Skin epidermis (tissue), 12 donors: ENCODE data around the gene TMEM114.

ENCODE experiments used
- H3K27ac ChIP-seq, 21 experiments: fragments of 200-600 bp; sonication (generic) in 11 of 21; one replicate each; pipeline ENCODE4 v1.5.0; 2020; ENCODE audit warnings: mild to moderate bottlenecking in 3 of 21, inconsistent platforms in 2 of 21, moderate library complexity in 2 of 21
- H3K4me3 ChIP-seq, 7 experiments: fragments of 200-600 bp; sonication (generic) in 2 of 7; one replicate each; pipeline ENCODE4 v1.5.0; 2020; ENCODE audit warnings: inconsistent platforms in 2 of 7, mild to moderate bottlenecking in 2 of 7, moderate library complexity in 1 of 7

The TMEM114 gene

DNA sequence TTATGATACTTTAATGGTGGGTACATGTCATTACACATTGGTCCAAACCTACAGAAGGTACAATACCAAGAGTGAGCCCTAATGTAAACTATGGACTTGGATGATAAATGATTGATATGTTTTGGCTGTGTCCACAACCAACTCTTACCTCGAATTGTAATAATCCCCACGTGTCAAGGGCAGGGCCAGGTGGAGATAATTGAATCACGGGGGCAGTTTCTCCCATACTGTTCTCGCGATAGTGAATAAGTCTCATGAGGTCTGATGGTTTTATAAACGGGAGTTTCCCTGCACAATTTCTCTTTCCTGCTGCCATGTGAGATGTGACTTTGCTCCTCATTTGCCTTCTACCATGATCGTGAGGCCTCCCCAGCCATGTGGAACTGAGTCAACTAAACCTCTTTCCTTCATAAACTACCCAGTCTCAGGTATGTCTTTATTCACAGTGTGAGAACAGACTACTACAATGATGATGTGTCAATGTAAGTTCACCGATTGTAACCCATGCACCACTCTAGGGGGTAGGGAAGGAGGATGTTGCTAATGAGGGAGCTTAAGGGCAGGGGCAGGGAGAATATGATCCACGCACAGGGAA, 24.2 kb upstream of the TMEM114 start:
- Histone ChIP-seq H3K4me3 (no peak overlapping the region), H3K27ac (no peak overlapping the region)

DNA sequence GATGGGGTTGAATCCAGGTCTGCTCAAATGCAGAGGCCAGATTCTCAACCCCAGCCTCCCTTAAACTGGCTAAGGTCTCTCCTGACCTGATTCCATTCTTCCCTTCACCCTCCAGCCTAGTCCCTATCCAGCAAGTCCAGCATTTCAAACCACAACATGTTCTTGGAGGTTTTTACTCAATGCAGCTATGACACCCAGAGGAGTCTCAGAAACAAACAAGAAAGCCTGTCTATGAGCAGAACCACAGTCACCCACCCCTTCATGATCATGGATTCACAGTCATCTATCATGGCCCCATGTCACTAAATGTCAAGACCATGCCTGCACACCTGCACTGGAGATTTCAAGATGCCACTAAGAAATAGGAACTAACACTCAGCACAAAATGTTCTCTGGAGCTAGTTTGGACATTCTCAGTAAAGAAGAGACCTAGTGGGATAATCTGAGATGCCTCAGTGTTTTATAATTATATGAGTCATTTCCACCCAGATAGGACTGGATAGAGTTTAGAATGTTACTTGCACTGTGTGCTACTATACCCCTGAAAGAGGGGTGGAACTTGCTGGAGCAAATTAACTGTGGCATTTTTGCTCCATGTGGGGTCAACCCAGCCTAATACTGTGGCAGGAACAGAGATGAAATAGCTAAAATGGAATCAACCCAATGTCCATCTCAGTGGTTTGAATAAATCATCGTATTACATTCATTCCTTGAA, 21.7 kb upstream of the TMEM114 start:
- no peak overlapping the region for H3K4me3 ChIP-seq
- no peak overlapping the region for H3K27ac ChIP-seq

DNA sequence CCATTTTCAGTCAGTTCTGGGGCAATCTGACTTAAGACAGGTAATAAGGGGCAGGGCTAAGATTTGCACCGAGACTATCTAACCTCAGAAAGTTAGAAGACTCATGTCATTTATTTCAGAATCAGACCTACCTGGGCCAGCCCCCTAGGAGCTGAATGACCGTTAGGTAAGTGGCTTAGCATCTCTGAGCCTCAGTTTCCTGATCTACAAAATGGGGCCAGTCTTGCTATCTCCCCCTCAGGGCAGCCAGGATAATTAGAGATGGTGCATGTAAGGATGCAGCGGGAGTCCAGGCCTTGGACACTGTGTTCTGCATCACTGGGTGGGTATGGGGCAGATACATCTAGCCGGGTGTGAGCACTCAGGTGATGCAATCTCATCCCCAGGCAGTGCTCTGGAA, 20.8 kb upstream of the TMEM114 start:
- Histone ChIP-seq H3K4me3 (no peak overlapping the region), H3K27ac (no peak overlapping the region)

DNA sequence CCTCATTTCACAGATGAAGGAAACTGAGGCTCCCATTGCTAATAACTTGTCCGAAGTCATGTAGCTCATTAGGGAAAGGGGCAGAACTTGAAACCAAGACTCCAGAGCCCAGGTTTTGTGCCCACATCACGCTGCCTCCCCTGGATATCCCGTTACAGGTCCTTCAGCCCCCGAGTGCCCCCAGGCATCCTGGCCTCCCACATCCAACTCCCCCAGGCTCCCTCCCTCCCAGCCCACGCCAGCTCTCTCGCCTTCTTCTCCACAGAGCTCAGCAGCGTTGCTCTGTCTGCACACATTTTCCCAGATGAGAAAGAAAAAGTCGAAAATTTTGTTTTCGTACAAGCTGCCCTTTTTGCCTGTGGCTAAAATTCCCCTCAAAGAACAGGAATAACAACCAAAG, 16.9 kb upstream of the TMEM114 start:
- Histone ChIP-seq H3K27ac (no peak overlapping the region), H3K4me3 (no peak overlapping the region)

DNA sequence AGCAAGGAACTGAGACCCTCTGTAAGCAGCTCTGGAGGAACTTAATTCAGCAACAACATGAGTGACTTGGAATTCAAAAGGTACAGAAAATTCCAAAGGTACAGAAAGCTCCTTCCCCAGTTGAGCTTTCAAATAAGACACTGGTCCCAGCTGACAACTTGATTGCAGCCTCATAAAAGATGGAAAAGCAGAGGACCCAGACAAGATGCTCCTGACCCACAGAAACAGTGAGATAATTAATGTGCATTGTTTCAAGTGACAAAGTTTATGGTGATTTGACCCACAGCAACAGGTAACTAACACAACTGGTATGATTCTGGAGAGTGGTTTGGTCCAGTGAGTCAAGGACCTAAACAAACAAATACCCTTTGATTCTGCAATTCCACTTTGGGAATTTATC, 15.2 kb upstream of the TMEM114 start:
- Histone ChIP-seq H3K4me3 (no peak overlapping the region), H3K27ac (no peak overlapping the region)

DNA sequence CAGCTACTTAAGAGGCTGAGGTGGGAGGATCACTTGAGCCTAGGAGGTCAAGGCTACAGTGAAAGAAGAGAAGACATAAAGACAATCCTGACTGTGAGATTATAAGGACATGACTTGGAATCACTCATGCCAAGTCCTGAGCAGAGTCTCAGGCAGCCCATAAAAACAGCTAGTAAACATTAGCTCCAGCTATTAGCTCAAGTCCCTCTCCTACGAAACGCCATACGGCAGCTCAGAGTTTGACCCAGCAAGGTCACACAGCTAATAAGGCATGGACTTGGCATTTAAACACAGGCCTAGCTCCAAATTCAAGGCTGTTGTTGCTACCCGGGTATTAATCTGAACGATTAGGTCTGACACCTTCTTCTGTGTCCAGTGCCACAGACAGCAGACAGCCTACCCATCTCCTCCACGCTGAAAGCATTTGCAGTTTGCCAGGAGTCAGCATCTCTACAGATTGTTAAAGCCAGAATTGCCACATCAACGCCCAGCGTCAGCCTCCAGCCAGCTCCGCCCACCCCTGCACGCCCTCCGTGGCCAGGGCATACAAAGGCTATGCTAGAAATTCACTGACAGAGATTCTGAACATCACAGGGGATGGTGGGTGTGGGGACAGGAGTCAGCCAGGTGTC, 9.9 kb upstream of the TMEM114 start:
- H3K4me3 ChIP-seq, result no peak overlapping the region
- H3K27ac ChIP-seq, result no peak overlapping the region

DNA sequence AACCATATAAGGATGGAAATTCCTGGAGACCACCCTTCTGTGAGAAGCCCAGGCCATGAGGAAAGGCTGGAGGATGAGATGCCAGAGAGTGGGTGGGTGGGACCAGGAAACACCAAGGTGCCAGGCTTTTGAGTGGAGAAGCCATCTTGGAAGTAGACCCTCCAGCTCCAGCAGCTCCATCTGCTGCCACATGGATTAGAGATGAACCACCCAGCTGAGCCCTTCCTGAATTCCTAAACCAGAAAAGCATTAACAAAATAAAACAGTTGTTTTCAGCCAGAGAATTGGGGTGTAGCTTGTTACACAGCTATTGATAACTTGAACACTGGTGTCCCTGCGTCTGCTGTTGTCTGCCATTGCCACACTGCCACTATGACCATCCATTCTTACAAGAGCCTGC, 6.3 kb upstream of the TMEM114 start:
- H3K4me3 ChIP-seq, result no peak overlapping the region

DNA sequence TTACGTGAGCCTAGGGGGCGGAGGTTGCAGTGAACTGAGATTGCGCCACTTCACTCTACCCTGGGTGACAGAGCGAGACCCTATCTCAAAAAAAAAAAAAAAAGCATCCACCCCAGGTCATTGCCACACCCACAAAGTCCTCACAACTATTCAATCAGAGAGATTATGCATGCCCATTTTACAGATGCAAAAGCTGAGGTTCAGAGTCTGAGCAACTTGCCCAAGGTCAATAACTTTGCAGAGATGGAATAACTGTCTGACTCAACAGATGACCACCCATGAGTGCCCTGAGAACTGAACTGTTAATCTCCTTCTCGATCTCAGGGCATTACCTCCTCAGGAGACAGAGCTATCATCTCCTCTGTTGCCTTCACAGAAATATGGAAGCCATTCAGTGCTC, 5.5 kb upstream of the TMEM114 start:
- Histone ChIP-seq H3K4me3 (no peak overlapping the region), H3K27ac (no peak overlapping the region)

More for the DNA sequence above, 6.3 kb upstream of the TMEM114 start:
- H3K27ac ChIP-seq, result no peak overlapping the region

DNA sequence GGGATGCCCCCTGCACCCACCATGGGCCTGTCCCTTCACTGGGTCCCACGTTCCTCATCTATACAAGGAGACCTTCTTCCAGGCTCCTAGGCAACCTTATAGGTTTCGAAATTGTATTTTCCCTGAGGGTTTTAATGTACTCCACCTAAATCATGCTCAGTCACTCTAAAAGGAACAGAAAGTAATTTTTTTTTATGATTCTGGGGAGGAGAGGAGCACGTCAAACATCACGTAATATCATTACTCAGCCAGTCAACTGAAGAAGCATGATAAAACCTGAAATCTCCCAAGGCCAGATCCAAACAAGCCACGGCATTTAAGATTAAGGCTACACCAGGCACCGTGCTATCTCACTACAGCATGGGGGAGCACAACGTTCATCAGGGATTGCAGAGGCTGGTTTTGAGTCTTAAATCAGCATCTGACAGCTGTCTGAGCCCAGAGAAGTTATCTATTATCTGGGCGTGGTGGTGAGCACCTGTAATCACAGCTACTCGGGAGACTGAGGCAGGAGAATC, 3.9 kb upstream of the TMEM114 start:
- no peak overlapping the region for H3K27ac ChIP-seq
- H3K4me3 ChIP-seq, result no peak overlapping the region

DNA sequence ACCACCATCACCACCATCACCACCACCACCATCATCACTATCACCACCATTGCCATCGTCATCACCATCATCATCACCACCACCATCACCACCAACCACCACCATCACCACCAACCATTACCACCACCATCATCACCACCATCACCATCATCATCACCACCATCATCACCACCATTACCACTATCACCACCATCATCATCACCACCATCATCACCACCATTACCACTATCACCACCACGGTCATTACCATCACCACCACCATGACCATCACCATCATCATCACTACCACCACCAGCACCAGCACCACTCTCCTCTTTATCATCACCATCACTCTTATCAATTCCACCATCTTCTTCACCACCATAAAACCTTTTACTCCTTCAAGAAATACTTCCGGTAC, 1.1 kb upstream of the TMEM114 start:
- H3K27ac ChIP-seq, result no peak overlapping the region
- H3K4me3 ChIP-seq, result no peak overlapping the region

DNA sequence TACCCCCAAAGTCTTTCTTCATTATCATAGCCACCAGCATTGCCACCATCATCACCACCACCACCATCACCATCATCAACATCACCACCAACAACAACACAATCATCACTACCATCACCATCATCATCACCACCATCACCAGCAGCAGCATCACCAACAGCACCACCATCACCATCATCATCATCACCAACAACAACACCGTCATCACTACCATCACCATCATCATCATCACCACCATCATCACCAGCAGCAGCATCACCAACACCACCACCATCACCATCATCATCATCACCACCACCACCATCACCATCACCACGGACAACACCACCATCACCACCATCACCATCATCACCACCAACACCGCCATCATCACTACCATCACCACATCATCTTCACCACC, 500 bp upstream of the TMEM114 start:
- no peak overlapping the region for H3K27ac ChIP-seq

DNA sequence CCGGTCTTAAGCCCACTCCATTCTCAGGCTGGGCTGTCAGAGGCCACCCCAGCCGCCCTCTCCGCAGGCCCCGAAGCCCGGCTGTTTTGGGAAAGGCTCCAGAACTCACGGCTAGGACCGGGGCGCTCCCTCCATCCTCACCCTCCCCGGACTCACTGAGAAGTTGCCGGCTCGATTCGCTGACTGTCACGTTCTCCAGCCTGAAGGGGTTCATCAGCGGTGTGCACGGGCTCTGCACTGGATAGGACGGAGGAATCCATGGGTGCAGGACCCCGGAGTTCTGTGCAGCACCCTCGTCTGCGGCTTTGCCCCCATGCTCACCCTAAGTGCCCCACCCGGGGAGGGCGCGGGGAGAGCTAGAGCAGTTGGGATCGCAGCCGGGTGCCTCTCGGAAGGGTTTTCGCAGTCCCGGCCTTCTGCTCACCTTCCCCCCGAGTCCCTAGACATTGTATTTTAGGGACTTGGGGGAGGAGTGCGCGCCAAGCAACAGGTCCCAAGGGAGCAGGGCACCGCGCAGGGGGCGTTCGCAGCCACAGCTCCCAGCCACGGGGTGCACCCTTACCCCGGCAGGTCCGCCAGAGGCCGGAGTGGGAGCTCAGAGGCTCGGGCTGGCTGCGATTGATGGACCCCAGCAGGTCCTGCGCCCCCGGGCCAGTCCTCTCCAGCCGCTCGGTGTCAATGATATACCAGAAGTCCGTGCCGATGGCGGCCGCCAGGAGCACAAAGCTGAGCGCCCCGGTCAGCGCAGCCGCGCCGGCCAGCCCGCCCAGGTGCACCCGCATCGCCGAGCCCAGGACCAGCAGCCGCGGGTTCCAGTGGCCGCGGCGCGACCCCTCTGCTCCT, 1.0 kb downstream of the TMEM114 start:
- no peak overlapping the region for H3K4me3 ChIP-seq
- H3K27ac ChIP-seq, result no peak overlapping the region

More for the DNA sequence above, 500 bp upstream of the TMEM114 start:
- H3K4me3 ChIP-seq, result no peak overlapping the region

DNA sequence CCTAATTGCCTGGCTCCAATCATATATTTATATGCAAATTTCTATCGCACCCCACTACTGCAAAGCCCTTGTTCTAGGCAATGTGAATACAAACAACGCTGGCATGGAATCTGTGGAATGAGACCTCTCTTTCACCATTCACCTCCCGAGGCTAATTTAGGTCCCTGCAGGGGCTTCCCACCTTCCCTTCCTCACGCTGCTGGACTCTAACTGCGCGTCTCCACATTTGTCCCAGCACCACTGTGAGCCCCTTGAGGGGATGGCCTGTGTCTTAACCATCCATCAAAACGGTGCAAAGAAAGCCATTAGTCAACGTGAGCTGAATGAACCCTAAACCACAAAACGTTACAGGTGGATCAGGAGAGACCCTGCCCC, 1.6 kb downstream of the TMEM114 start:
- no peak overlapping the region for H3K27ac ChIP-seq
- no peak overlapping the region for H3K4me3 ChIP-seq

DNA sequence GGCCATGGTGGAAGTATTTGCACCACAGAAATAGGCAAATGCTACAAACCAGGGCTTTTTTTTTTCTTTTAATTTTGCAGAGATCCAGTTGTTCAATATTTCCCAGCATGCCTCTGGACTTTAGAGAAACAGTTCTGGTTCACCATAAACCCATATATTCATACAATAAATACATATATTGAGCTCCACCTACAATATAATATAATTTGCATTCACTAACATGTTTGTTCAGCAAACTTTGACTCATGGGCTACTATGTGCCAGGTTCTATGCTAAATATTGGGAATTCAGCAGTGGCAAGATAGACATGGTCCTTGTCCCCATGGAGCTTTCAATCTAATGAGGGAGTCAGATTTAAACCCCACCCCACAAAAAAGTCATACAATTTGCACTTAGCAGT, 3.2 kb downstream of the TMEM114 start:
- Histone ChIP-seq H3K27ac (no peak overlapping the region), H3K4me3 (no peak overlapping the region)

DNA sequence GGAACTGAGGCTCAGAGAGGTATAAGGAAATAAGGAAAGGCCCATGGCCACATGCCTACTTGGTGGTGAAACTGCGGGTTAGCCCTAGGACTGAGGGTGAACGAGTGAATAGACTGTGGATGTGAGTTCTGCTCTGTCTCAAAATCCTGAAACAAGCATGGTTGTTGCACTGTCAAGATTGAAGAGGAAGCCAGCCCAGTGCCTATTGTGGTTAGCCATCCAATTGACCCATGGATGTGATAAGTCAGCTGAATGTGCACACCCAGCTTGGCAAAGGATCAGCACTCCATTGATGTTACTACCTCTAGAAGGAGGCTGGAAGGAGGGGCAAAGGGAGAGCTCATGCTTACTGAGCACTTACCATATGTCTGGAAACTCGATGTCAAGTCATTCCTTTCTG, 4.5 kb downstream of the TMEM114 start:
- H3K4me3 ChIP-seq, result no peak overlapping the region
- H3K27ac ChIP-seq, result no peak overlapping the region

DNA sequence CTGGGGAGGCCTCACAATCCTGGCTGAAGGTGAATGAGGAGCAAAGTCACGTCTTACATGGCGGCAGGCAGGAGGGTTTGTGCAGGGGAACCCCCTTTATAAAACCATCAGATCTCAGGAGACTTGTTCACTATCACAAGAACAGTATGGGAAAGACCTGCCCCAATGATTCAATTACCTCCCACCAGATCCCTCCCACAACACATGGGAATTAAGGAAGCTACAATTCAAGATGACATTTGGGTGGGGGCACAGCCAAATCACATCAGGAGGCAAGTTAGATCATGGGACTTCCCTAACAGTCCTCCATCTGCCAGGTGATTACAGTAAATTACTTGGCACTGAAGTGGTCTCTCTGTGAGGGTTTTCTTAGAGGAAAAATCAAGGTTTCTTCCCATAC, 5.3 kb downstream of the TMEM114 start:
- H3K27ac ChIP-seq, result no peak overlapping the region
- no peak overlapping the region for H3K4me3 ChIP-seq

DNA sequence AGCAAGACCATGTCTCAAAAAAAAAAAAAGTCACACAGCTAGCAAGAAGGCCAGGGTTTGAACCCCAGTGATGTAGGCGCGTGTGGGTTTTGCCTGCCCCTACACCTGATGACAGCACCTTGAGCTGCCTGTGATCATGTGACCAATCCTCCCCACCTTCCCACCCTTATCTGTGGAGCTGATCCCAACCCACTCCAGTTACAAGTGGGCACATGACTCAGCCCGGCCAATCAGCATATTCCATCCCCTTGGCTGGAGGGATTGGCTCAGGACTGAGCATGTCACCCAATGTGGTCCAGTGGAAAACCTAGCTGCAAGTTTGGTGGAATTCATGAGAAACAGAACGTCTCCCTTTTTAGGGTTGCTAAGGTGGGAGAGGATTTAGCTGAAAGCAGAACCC, 6.6 kb downstream of the TMEM114 start:
- Histone ChIP-seq H3K4me3 (no peak overlapping the region), H3K27ac (no peak overlapping the region)

DNA sequence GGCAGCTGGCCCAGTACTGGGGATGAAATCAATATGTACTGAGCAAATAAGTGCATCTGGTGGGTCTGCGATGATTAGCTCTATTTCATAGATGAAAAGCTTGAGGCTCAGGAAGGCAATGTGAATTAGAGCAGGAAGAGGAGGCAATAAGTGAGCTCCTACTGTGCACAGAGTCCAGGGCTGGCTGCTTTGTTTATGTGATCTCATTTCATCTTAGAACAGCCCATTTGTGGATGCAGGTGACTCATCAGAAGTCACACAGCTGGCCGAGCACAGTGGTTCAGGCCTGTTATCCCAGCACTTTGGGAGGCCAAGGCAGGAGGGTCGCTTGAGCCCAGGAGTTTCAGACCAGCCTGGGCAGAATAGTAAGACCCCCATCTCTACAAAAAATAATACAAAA, 7.1 kb downstream of the TMEM114 start:
- no peak overlapping the region for H3K27ac ChIP-seq
- H3K4me3 ChIP-seq, result no peak overlapping the region

DNA sequence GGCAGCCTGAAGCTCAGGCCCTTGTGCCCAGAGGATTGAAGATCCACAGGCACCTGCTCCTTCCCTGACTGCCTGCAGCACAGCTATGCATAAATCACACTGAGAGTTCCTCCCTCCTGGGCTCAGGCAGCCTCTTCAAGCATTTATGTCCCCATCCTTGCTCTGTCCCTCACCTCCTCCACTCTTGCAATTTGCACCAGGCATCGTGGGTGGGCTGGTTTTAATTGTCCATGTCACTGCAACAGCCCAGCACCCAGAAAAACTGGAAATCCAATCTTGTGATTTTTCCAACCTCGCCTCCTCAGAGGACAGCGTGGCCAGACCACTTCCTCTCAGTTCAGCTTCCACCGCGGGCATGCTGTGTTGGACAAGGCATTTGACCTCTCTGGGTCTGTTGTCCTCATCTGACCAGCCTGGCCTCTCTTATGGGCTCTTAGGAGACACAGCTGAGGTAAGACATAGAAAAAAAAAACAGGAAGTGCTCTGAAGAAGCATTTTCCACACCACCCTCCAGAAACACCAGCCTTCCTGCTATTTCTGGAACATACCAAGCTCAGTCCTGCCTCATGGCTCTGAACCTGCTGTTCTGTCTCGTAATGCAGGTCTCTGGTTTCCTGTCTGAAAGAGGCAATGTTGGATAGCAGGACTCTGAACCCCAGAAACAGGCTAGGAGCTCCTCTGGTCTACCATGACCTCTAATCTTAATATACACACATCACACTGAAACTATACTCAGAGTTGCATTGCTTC, 8.3 kb downstream of the TMEM114 start:
- H3K4me3 ChIP-seq, result no peak overlapping the region
- H3K27ac ChIP-seq, result no peak overlapping the region

DNA sequence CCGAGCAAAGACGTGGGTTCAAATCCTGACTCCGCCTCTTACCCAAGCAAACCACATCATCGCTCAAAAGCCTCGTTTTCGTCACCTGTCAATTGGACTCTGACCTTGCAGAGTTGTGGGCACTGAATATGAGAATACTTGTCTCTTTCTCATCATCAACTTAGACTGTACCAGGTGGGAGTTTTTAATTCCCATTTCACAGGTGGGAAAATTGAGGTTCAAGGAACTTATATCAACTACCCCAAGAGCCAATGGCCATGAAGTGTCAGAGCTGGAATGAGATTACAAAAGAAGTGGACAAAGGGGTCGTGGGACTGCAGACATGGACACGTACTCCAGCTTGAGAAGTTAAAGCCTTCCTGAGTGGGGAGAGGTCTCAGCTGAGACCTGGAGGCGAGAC, 10.8 kb downstream of the TMEM114 start:
- Histone ChIP-seq H3K27ac (no peak overlapping the region), H3K4me3 (no peak overlapping the region)
